AML-193 (cell line): ENCODE measurements around the gene HMGB4.

Source experiments
- DNase-seq, 2 experiments: peaks; one replicate each; lab custom pipeline; 2025; lab: John Stamatoyannopoulos, UW

Gene HMGB4

DNA sequence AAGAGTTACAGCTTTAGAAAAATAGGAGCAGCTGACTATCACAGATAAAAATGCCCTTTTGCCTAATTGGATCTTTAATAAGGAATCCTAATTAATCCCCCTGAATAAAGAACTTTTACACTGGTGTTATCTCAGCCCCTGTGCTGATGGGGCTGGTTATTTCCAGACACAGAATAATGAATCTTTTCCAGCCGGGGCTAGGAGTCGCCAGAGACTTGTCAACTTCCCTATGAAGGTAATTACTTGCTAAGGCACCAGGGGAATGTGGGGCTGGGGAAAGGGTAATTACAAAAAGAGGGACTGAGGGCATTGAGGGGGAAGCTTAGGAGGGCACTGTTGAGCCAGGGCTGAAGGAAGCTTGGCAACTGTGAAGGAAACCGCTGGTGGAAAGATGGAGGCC is 34.5 kb downstream of the HMGB4 start:
- no peak for DNase-seq

DNA sequence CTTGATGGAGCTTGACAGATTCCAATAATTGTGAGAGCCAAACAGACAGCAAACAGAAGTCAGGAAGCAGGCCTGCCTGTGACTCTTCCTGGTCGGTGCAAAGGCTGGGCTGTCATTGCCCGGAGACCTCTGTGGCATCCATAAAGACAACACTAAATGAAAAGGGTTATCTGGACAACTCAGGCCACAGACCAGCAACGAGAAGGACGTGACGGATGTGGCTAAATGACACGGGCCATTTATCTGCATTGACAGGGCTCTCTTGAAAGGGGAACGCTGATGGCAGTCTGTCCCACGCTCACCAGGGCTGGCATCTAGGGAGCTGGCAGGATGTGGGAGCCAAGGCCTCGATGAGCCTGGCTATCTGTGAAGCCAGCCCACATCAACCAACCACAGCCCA is 35.0 kb downstream of the HMGB4 start:
- DNase-seq: no peak

DNA sequence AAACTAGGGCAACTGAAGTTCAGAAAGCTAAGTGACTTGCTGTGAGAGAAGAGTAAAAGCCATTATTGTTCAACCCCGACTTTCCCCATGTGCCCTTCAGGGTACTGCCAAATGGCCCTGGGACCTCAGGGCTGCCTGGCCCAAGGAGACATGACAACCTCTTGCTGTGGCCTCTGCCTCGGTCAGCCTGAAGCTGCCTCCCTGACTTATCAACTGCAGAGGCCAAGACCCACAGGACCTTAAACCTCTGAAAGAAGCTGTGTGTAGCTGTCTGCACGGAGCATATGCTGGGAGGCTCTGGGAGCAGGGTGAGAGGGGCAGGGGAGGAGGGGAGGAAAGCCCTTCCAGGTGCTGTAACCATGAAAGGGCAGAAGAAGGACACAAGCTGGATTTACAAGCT is 35.9 kb downstream of the HMGB4 start:
- no peak for DNase-seq

DNA sequence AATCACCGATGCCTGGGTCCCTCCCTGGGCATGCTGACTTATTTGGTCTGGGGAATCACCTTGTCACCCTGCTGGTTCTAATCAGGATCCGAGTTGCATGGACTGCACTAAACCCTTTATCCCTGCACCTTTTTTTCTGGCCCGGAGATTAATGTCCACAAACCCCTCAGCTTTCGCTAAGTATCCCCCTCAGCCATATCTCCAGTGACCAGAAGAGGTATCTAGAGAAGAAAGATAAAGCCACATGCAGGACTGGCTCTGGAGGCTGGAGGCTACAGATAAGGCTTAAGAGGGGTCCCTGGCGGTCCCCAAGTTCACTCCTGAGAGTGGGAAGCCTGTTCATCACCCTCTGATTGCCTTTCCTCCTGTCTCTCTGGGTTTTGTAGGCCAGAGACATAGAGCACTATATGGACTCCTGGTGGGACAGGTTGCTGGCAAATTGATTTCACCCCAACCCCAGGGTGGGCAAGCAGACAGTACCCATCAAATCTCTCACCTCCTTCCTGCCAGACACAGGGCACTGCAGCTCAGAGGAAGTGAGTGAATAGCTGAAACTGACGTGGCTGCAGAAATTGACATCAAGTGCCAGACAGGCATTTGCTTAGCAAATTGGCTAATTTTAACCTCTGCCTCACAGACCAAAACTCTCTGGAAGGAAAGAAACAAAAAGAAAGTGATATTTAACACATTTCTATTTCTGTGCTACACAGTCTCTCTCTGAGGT is 38.8 kb downstream of the HMGB4 start:
- no peak for DNase-seq

DNA sequence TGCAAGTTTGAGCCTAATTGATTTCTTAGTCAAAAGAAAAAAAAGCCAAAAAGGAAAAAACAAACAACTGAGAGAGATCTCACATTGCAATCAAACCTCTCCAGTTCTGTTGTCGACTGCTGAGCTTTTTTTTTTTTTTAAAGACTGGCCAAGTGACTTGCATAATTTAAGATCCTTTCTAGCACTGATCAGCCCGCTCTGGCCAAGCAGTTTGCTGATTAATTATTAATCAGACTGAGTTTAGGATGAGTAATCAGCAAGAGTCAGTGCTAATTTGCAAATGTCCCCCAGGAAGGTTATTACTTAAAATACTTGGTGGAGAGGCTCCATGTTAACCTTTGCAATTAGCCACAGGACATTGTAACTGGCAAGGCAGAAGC is 39.3 kb downstream of the HMGB4 start:
- DNase-seq: no peak

DNA sequence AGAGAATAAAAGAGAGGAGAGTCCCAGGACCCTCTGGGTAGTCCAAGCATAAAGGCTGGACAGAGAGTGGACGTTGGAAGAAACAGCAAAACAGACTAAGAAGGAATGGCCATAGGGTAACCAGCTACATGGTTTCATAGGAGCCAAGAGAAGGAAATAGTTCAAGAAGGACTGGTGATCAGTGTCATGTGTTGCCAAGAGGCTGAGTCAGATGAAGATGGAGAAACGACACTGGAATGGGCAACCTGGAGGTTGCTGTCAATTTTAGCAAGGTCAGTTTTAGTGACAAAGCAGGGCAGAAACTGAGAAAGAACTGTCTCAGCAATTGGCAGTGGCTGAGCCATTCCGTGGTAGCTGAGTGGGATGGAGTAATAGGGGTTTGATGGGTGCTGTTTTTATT is 41.4 kb downstream of the HMGB4 start:
- DNase-seq: no peak

DNA sequence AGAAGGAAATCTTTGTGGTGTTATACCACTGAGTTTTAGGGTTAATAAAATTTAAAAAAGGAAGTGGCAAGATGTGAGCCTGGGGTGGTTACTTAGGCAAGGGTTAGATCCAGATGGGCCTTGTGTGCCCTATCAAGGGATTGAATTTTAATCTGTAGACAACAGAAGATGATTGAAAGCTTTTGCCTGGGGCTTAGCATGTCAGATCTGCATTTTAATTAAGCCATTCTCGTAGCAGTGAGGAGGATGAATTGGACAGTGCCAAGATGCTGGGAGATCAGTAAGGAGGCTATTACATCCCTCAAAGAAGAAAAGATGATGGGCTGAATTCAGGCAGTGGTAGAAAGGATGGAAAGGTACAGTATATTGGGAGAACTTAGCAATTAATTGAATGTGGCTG is 42.3 kb downstream of the HMGB4 start:
- DNase-seq: no peak

DNA sequence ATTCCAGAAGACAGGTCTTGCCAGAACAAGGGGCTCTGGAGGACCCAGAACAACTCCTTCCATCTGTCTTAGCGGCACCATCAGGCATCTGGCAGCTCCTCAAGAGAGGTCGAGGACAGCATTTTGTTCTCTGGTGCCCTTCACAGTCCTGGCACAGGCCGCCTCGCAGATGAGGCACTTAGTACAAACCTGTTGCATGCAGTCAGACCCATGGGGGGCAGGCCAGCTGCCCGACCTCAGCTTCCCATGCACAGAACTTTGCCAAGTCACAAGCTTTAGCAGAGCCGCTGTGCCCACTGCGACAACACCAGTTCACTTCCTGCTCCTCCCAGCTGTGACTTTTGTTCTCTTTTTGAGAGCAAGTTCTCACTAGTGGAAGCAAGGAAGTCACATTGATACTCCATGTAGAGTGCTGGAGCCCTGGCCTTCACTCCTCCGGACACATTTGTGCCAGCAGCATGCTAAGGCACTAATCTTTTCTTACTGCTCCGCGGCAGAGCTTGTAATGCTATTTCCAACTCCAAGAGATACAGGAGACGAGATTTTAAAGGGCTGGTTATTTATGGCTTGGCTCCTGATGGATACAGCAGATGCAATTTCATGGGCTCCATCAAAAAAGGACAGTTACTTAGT is 44.6 kb downstream of the HMGB4 start:
- no peak for DNase-seq
